ENCODE measurements around the gene HSPA2. TPM values are rescaled to one million over a fixed set of nuclear protein-coding genes. Genes with fewer than 3 reads are reported as not detected.

The HSPA2 gene
- total RNA-seq, 1 experiment from 2014 or later = 30.2 TPM

DNA sequence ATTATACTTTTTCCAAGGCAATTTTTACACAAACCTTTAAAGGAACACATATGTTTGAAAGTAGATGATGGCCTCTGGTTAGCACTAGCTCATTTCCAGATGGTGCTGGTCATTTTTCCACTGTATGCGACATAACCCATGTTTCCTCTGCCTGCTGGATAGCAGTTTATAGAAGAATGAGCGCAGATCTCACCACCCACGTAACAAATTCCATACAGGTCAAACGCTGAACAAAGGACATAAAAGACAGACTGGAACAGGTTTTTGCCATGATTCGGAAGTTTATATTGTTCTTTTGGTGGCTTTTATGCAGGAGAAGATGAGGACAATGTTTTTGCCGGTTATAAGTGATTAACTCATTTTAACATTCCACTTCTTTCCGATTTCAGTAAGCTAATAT, 39.9 kb downstream of the HSPA2 start (continued):
- TF ChIP-seq, protein P1, sequence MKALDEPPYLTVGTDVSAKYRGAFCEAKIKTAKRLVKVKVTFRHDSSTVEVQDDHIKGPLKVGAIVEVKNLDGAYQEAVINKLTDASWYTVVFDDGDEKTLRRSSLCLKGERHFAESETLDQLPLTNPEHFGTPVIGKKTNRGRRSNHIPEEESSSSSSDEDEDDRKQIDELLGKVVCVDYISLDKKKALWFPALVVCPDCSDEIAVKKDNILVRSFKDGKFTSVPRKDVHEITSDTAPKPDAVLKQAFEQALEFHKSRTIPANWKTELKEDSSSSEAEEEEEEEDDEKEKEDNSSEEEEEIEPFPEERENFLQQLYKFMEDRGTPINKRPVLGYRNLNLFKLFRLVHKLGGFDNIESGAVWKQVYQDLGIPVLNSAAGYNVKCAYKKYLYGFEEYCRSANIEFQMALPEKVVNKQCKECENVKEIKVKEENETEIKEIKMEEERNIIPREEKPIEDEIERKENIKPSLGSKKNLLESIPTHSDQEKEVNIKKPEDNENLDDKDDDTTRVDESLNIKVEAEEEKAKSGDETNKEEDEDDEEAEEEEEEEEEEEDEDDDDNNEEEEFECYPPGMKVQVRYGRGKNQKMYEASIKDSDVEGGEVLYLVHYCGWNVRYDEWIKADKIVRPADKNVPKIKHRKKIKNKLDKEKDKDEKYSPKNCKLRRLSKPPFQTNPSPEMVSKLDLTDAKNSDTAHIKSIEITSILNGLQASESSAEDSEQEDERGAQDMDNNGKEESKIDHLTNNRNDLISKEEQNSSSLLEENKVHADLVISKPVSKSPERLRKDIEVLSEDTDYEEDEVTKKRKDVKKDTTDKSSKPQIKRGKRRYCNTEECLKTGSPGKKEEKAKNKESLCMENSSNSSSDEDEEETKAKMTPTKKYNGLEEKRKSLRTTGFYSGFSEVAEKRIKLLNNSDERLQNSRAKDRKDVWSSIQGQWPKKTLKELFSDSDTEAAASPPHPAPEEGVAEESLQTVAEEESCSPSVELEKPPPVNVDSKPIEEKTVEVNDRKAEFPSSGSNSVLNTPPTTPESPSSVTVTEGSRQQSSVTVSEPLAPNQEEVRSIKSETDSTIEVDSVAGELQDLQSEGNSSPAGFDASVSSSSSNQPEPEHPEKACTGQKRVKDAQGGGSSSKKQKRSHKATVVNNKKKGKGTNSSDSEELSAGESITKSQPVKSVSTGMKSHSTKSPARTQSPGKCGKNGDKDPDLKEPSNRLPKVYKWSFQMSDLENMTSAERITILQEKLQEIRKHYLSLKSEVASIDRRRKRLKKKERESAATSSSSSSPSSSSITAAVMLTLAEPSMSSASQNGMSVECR (CRISPR knock-in tag; IDR thresholded peaks at IDR 0.05; ENCODE audit: borderline replicate concordance) = no peak
- TF ChIP-seq IRF2 (CRISPR knock-in tag; IDR thresholded peaks at IDR 0.05; ENCODE audit: borderline replicate concordance, low read depth) (no peak), FOXK1 (CRISPR knock-in tag; IDR thresholded peaks at IDR 0.05) (no peak)
- TF ChIP-seq, protein P2, sequence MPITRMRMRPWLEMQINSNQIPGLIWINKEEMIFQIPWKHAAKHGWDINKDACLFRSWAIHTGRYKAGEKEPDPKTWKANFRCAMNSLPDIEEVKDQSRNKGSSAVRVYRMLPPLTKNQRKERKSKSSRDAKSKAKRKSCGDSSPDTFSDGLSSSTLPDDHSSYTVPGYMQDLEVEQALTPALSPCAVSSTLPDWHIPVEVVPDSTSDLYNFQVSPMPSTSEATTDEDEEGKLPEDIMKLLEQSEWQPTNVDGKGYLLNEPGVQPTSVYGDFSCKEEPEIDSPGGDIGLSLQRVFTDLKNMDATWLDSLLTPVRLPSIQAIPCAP (CRISPR knock-in tag; IDR thresholded peaks at IDR 0.05) = no peak
- TF ChIP-seq, protein P3, sequence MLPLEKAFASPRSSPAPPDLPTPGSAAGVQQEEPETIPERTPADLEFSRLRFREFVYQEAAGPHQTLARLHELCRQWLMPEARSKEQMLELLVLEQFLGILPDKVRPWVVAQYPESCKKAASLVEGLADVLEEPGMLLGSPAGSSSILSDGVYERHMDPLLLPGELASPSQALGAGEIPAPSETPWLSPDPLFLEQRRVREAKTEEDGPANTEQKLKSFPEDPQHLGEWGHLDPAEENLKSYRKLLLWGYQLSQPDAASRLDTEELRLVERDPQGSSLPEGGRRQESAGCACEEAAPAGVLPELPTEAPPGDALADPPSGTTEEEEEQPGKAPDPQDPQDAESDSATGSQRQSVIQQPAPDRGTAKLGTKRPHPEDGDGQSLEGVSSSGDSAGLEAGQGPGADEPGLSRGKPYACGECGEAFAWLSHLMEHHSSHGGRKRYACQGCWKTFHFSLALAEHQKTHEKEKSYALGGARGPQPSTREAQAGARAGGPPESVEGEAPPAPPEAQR (CRISPR knock-in tag; IDR thresholded peaks at IDR 0.05) = no peak

DNA sequence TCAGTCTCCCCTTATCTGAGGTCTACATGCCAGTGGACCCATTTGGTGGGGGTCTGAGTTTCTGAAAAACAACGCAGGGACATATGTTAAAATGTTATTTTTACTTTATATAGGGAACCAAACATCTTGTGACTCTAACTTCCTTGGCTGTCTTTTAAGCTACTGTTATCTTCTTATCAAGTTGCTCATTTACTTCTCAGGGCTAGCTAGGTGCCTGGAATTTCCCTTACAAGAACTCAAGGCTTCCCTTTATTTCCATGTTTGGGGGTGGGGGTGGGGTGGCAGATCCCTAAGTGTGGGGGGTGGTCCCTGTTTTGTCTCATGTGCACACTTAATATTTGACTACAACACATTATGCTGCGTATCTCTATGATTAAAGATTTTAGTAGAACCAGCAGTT, 40.8 kb downstream of the HSPA2 start:
- DNase-seq (ENCODE audit: low spot score) = no peak
- TF ChIP-seq, protein P4, sequence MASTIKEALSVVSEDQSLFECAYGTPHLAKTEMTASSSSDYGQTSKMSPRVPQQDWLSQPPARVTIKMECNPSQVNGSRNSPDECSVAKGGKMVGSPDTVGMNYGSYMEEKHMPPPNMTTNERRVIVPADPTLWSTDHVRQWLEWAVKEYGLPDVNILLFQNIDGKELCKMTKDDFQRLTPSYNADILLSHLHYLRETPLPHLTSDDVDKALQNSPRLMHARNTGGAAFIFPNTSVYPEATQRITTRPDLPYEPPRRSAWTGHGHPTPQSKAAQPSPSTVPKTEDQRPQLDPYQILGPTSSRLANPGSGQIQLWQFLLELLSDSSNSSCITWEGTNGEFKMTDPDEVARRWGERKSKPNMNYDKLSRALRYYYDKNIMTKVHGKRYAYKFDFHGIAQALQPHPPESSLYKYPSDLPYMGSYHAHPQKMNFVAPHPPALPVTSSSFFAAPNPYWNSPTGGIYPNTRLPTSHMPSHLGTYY (CRISPR knock-in tag; IDR thresholded peaks at IDR 0.05) = no peak
- TF ChIP-seq TEAD1 (CRISPR knock-in tag; IDR thresholded peaks at IDR 0.05) = no peak
- TF ChIP-seq, protein P5, sequence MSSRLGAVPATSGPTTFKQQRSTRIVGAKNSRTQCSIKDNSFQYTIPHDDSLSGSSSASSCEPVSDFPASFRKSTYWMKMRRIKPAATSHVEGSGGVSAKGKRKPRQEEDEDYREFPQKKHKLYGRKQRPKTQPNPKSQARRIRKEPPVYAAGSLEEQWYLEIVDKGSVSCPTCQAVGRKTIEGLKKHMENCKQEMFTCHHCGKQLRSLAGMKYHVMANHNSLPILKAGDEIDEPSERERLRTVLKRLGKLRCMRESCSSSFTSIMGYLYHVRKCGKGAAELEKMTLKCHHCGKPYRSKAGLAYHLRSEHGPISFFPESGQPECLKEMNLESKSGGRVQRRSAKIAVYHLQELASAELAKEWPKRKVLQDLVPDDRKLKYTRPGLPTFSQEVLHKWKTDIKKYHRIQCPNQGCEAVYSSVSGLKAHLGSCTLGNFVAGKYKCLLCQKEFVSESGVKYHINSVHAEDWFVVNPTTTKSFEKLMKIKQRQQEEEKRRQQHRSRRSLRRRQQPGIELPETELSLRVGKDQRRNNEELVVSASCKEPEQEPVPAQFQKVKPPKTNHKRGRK (CRISPR knock-in tag; IDR thresholded peaks at IDR 0.05; ENCODE audit: borderline replicate concordance) = no peak
- TF ChIP-seq, protein P2 (CRISPR knock-in tag; IDR thresholded peaks at IDR 0.05) = no peak
- no peak for TF ChIP-seq EMX1 (CRISPR knock-in tag; IDR thresholded peaks at IDR 0.05)
- TF ChIP-seq, protein P6, sequence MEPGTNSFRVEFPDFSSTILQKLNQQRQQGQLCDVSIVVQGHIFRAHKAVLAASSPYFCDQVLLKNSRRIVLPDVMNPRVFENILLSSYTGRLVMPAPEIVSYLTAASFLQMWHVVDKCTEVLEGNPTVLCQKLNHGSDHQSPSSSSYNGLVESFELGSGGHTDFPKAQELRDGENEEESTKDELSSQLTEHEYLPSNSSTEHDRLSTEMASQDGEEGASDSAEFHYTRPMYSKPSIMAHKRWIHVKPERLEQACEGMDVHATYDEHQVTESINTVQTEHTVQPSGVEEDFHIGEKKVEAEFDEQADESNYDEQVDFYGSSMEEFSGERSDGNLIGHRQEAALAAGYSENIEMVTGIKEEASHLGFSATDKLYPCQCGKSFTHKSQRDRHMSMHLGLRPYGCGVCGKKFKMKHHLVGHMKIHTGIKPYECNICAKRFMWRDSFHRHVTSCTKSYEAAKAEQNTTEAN (CRISPR knock-in tag; IDR thresholded peaks at IDR 0.05) = no peak
- TF ChIP-seq ZNF219 (CRISPR knock-in tag; IDR thresholded peaks at IDR 0.05; ENCODE audit: borderline replicate concordance) = no peak
- no peak for TF ChIP-seq SP1 (CRISPR knock-in tag; conservative IDR thresholded peaks at IDR 0.05)
- TF ChIP-seq IRF2 (CRISPR knock-in tag; IDR thresholded peaks at IDR 0.05; ENCODE audit: borderline replicate concordance, low read depth) = no peak
- TF ChIP-seq, protein P7, sequence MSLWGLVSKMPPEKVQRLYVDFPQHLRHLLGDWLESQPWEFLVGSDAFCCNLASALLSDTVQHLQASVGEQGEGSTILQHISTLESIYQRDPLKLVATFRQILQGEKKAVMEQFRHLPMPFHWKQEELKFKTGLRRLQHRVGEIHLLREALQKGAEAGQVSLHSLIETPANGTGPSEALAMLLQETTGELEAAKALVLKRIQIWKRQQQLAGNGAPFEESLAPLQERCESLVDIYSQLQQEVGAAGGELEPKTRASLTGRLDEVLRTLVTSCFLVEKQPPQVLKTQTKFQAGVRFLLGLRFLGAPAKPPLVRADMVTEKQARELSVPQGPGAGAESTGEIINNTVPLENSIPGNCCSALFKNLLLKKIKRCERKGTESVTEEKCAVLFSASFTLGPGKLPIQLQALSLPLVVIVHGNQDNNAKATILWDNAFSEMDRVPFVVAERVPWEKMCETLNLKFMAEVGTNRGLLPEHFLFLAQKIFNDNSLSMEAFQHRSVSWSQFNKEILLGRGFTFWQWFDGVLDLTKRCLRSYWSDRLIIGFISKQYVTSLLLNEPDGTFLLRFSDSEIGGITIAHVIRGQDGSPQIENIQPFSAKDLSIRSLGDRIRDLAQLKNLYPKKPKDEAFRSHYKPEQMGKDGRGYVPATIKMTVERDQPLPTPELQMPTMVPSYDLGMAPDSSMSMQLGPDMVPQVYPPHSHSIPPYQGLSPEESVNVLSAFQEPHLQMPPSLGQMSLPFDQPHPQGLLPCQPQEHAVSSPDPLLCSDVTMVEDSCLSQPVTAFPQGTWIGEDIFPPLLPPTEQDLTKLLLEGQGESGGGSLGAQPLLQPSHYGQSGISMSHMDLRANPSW (CRISPR knock-in tag; conservative IDR thresholded peaks at IDR 0.05; ENCODE audit: low read depth) = no peak
- no peak for TF ChIP-seq PRRX2 (CRISPR knock-in tag; IDR thresholded peaks at IDR 0.05)
- TF ChIP-seq TP53 (CRISPR knock-in tag; IDR thresholded peaks at IDR 0.05) = no peak
- TF ChIP-seq, protein P8, sequence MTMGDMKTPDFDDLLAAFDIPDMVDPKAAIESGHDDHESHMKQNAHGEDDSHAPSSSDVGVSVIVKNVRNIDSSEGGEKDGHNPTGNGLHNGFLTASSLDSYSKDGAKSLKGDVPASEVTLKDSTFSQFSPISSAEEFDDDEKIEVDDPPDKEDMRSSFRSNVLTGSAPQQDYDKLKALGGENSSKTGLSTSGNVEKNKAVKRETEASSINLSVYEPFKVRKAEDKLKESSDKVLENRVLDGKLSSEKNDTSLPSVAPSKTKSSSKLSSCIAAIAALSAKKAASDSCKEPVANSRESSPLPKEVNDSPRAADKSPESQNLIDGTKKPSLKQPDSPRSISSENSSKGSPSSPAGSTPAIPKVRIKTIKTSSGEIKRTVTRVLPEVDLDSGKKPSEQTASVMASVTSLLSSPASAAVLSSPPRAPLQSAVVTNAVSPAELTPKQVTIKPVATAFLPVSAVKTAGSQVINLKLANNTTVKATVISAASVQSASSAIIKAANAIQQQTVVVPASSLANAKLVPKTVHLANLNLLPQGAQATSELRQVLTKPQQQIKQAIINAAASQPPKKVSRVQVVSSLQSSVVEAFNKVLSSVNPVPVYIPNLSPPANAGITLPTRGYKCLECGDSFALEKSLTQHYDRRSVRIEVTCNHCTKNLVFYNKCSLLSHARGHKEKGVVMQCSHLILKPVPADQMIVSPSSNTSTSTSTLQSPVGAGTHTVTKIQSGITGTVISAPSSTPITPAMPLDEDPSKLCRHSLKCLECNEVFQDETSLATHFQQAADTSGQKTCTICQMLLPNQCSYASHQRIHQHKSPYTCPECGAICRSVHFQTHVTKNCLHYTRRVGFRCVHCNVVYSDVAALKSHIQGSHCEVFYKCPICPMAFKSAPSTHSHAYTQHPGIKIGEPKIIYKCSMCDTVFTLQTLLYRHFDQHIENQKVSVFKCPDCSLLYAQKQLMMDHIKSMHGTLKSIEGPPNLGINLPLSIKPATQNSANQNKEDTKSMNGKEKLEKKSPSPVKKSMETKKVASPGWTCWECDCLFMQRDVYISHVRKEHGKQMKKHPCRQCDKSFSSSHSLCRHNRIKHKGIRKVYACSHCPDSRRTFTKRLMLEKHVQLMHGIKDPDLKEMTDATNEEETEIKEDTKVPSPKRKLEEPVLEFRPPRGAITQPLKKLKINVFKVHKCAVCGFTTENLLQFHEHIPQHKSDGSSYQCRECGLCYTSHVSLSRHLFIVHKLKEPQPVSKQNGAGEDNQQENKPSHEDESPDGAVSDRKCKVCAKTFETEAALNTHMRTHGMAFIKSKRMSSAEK (CRISPR knock-in tag; IDR thresholded peaks at IDR 0.05; ENCODE audit: borderline replicate concordance) = no peak

More for the DNA sequence above, 40.8 kb downstream of the HSPA2 start:
- Mint-ChIP-seq H3K4me3 (no peak overlapping the region), H3K4me1 (peaks cover 28% of the 10 kb centered on the region), H3K27ac (no peak overlapping the region; the same call in 1 of the 2 replicates), H3K36me3 (0 out of 2 replicates have a peak, but pooled peaks cover 2% of the 10 kb centered on the region), H3K27me3 (ENCODE audit: low read depth) (no peaks in the 10 kb centered on the region), H3K9me3 (no peaks in the 10 kb centered on the region)
- no peak for ATAC-seq
- POLR2A ChIA-PET = no interaction called here
- CTCF ChIA-PET = interaction anchor here (0.6 to 1.2 kb wide), 3 partner anchors 55 to 438 kb away, joined by 3 to 5 read pairs (median 3); no protein-coding TSS in a partner anchor
